ENCODE results near the gene ERCC1.

- TF ChIP-seq POLR2AphosphoS5 (IDR thresholded peaks at IDR 0.05): no peak
- TF ChIP-seq POLR2A (IDR thresholded peaks at IDR 0.05): no peak
These were observed 10.2 kb downstream of the ERCC1 start for GRCh38 chr19:45413497-45413896.

All from breast epithelium (tissue), 3 donors.